ENCODE data around the gene PDE4DIP.
"Not testable (repeated sequence)": the region's sequence is repeated elsewhere in the genome, so short reads cannot be mapped to it uniquely, and the experiment has no call there.

PDE4DIP gene

GRCh38 chr1:148853363-148853762 is 9.1 kb downstream of the PDE4DIP start:
- H3K36me3 Mint-ChIP-seq (ENCODE audit: low read depth), result not testable (repeated sequence)

GRCh38 chr1:148854063-148854462 is 9.8 kb downstream of the PDE4DIP start:
- not testable (repeated sequence) for H3K4me1 Mint-ChIP-seq (ENCODE audit: low read depth); H3K27me3 Mint-ChIP-seq (ENCODE audit: low read depth); H3K9me3 Mint-ChIP-seq; H3K4me3 Mint-ChIP-seq; H3K36me3 Mint-ChIP-seq (ENCODE audit: low read depth); DNase-seq (ENCODE audit: low spot score); H3K27ac Mint-ChIP-seq

More at GRCh38 chr1:148853363-148853762, 9.1 kb downstream of the PDE4DIP start:
- DNase-seq (ENCODE audit: low spot score); H3K27me3 Mint-ChIP-seq (ENCODE audit: low read depth); H3K27ac Mint-ChIP-seq; H3K4me3 Mint-ChIP-seq; H3K4me1 Mint-ChIP-seq (ENCODE audit: low read depth); H3K9me3 Mint-ChIP-seq: not testable (repeated sequence)

GRCh38 chr1:148855367-148855766 is 11.1 kb downstream of the PDE4DIP start:
- not testable (repeated sequence) for H3K9me3 Mint-ChIP-seq; H3K36me3 Mint-ChIP-seq (ENCODE audit: low read depth); H3K27me3 Mint-ChIP-seq (ENCODE audit: low read depth); H3K27ac Mint-ChIP-seq; H3K4me1 Mint-ChIP-seq (ENCODE audit: low read depth); H3K4me3 Mint-ChIP-seq; DNase-seq (ENCODE audit: low spot score)

- DNase-seq (ENCODE audit: low spot score); H3K4me1 Mint-ChIP-seq (ENCODE audit: low read depth); H3K27me3 Mint-ChIP-seq (ENCODE audit: low read depth); H3K4me3 Mint-ChIP-seq; H3K9me3 Mint-ChIP-seq; H3K36me3 Mint-ChIP-seq (ENCODE audit: low read depth); H3K27ac Mint-ChIP-seq: not testable (repeated sequence)
Observed at GRCh38 chr1:148860049-148860448, 15.8 kb downstream of the PDE4DIP start.

GRCh38 chr1:148860579-148861259 is 16.5 kb downstream of the PDE4DIP start:
- not testable (repeated sequence) for H3K27ac Mint-ChIP-seq; H3K4me1 Mint-ChIP-seq (ENCODE audit: low read depth); H3K9me3 Mint-ChIP-seq; H3K27me3 Mint-ChIP-seq (ENCODE audit: low read depth); H3K36me3 Mint-ChIP-seq (ENCODE audit: low read depth); DNase-seq (ENCODE audit: low spot score); H3K4me3 Mint-ChIP-seq

GRCh38 chr1:148862590-148862989 is 18.4 kb downstream of the PDE4DIP start:
- DNase-seq (ENCODE audit: low spot score); H3K4me1 Mint-ChIP-seq (ENCODE audit: low read depth); H3K36me3 Mint-ChIP-seq (ENCODE audit: low read depth); H3K27ac Mint-ChIP-seq; H3K4me3 Mint-ChIP-seq; H3K9me3 Mint-ChIP-seq; H3K27me3 Mint-ChIP-seq (ENCODE audit: low read depth): not testable (repeated sequence)

- H3K4me3 Mint-ChIP-seq; H3K4me1 Mint-ChIP-seq (ENCODE audit: low read depth); H3K27me3 Mint-ChIP-seq (ENCODE audit: low read depth); H3K9me3 Mint-ChIP-seq; H3K36me3 Mint-ChIP-seq (ENCODE audit: low read depth); DNase-seq (ENCODE audit: low spot score); H3K27ac Mint-ChIP-seq: not testable (repeated sequence)
Observed at GRCh38 chr1:148868924-148869633, 24.9 kb downstream of the PDE4DIP start.

GRCh38 chr1:148869634-148869961 is 25.4 kb downstream of the PDE4DIP start:
- H3K27me3 Mint-ChIP-seq (ENCODE audit: low read depth); H3K36me3 Mint-ChIP-seq (ENCODE audit: low read depth); H3K27ac Mint-ChIP-seq: not testable (repeated sequence)

GRCh38 chr1:148874408-148875388 is 30.5 kb downstream of the PDE4DIP start:
- H3K4me3 Mint-ChIP-seq; H3K27ac Mint-ChIP-seq; H3K27me3 Mint-ChIP-seq (ENCODE audit: low read depth); H3K36me3 Mint-ChIP-seq (ENCODE audit: low read depth); DNase-seq (ENCODE audit: low spot score); H3K4me1 Mint-ChIP-seq (ENCODE audit: low read depth); H3K9me3 Mint-ChIP-seq: not testable (repeated sequence)

More at GRCh38 chr1:148869634-148869961, 25.4 kb downstream of the PDE4DIP start:
- DNase-seq (ENCODE audit: low spot score); H3K4me3 Mint-ChIP-seq; H3K9me3 Mint-ChIP-seq; H3K4me1 Mint-ChIP-seq (ENCODE audit: low read depth): not testable (repeated sequence)

GRCh38 chr1:148879812-148880416 is 35.7 kb downstream of the PDE4DIP start:
- not testable (repeated sequence) for H3K36me3 Mint-ChIP-seq (ENCODE audit: low read depth); H3K9me3 Mint-ChIP-seq

GRCh38 chr1:148881261-148881660 is 37.0 kb downstream of the PDE4DIP start:
- not testable (repeated sequence) for DNase-seq (ENCODE audit: low spot score); H3K27ac Mint-ChIP-seq; H3K4me1 Mint-ChIP-seq (ENCODE audit: low read depth); H3K4me3 Mint-ChIP-seq; H3K36me3 Mint-ChIP-seq (ENCODE audit: low read depth); H3K9me3 Mint-ChIP-seq; H3K27me3 Mint-ChIP-seq (ENCODE audit: low read depth)

More at GRCh38 chr1:148879812-148880416, 35.7 kb downstream of the PDE4DIP start:
- not testable (repeated sequence) for H3K4me1 Mint-ChIP-seq (ENCODE audit: low read depth); H3K27me3 Mint-ChIP-seq (ENCODE audit: low read depth); H3K27ac Mint-ChIP-seq; H3K4me3 Mint-ChIP-seq; DNase-seq (ENCODE audit: low spot score)

- DNase-seq (ENCODE audit: low spot score), result peak; percentile 4
- not testable (repeated sequence) for H3K9me3 Mint-ChIP-seq; H3K36me3 Mint-ChIP-seq (ENCODE audit: low read depth); H3K4me3 Mint-ChIP-seq; H3K27ac Mint-ChIP-seq; H3K27me3 Mint-ChIP-seq (ENCODE audit: low read depth); H3K4me1 Mint-ChIP-seq (ENCODE audit: low read depth)
Observed at GRCh38 chr1:148885219-148885618, 41.0 kb downstream of the PDE4DIP start.

GRCh38 chr1:148886293-148886692 is 42.1 kb downstream of the PDE4DIP start:
- DNase-seq (ENCODE audit: low spot score); H3K36me3 Mint-ChIP-seq (ENCODE audit: low read depth); H3K4me1 Mint-ChIP-seq (ENCODE audit: low read depth); H3K27ac Mint-ChIP-seq; H3K4me3 Mint-ChIP-seq; H3K9me3 Mint-ChIP-seq; H3K27me3 Mint-ChIP-seq (ENCODE audit: low read depth): not testable (repeated sequence)

- H3K36me3 Mint-ChIP-seq (ENCODE audit: low read depth); H3K27me3 Mint-ChIP-seq (ENCODE audit: low read depth): not testable (repeated sequence)
Observed at GRCh38 chr1:148888597-148888996, 44.4 kb downstream of the PDE4DIP start.

More at GRCh38 chr1:148888597-148888996, 44.4 kb downstream of the PDE4DIP start:
- H3K27ac Mint-ChIP-seq; H3K4me1 Mint-ChIP-seq (ENCODE audit: low read depth); H3K9me3 Mint-ChIP-seq; H3K4me3 Mint-ChIP-seq; DNase-seq (ENCODE audit: low spot score): not testable (repeated sequence)
